ENCODE data around the gene PARD3. TPM values are rescaled to one million over a fixed set of nuclear protein-coding genes. Genes with fewer than 3 reads are reported as not detected.

PARD3 gene
- total RNA-seq, 1 donor from 2014 or later: 34.1 TPM

DNA sequence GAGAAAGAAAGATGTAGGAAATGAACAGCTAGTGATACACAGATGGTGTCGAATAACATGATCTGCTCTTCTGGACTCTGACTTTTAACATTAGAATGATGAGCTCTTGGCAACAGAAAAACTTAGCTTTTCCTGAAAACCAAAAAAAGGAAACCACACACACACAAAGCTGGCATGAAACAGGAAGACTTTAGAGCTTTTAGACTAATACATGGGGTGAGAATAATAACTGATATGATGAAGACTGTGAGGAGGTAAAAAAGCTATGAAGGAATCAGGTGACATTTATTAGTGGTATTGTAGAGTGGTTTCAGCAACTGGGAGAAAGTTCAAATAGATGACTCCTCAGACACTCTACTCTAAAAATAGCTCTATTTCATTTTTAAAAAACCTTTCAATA lies 491.9 kb downstream of the PARD3 start:
- no peak for ATAC-seq
- intact Hi-C loops (cut with DNase I): no loop called here
- no peaks in the 10 kb centered on the region for H3K9me3 ChIP-seq
- H3K4me3 ChIP-seq: no peak overlapping the region
- DNase-seq: no peak
- peaks cover 11% of the 10 kb centered on the region for H3K4me1 ChIP-seq
- H3K36me3 ChIP-seq: no peaks in the 10 kb centered on the region
- TF ChIP-seq, protein P1, sequence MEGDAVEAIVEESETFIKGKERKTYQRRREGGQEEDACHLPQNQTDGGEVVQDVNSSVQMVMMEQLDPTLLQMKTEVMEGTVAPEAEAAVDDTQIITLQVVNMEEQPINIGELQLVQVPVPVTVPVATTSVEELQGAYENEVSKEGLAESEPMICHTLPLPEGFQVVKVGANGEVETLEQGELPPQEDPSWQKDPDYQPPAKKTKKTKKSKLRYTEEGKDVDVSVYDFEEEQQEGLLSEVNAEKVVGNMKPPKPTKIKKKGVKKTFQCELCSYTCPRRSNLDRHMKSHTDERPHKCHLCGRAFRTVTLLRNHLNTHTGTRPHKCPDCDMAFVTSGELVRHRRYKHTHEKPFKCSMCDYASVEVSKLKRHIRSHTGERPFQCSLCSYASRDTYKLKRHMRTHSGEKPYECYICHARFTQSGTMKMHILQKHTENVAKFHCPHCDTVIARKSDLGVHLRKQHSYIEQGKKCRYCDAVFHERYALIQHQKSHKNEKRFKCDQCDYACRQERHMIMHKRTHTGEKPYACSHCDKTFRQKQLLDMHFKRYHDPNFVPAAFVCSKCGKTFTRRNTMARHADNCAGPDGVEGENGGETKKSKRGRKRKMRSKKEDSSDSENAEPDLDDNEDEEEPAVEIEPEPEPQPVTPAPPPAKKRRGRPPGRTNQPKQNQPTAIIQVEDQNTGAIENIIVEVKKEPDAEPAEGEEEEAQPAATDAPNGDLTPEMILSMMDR (IDR thresholded peaks at IDR 0.05): no peak
- no peaks in the 10 kb centered on the region for H3K27me3 ChIP-seq (ENCODE audit: low read depth)
- H3K27ac ChIP-seq: no peak overlapping the region

DNA sequence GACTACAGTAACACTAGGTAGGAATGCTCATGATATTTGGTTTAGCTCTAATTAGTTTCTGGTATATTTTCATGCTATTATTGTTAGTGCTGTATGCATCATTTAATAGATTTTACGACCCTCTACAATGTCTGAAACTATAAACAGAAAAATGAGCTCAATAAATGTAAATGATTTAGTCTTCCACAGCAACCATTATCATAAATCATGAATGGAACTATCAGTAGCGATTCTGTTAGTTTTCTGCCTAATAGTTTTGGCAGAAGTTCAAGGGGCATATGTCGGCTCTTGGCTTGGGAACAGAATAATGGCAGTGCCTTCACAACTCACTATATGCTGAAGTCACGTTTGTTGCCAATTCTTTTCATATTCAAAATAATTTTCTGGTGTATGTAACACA lies 494.8 kb downstream of the PARD3 start:
- Histone ChIP-seq H3K4me1 (peaks cover 11% of the 10 kb centered on the region), H3K4me3 (no peak overlapping the region), H3K27me3 (ENCODE audit: low read depth) (no peaks in the 10 kb centered on the region), H3K27ac (no peak overlapping the region), H3K9me3 (no peaks in the 10 kb centered on the region), H3K36me3 (no peaks in the 10 kb centered on the region)
- no peak for DNase-seq
- TF ChIP-seq, protein P1 (IDR thresholded peaks at IDR 0.05): no peak
- intact Hi-C loops (cut with DNase I): no loop called here
- ATAC-seq: no peak

DNA sequence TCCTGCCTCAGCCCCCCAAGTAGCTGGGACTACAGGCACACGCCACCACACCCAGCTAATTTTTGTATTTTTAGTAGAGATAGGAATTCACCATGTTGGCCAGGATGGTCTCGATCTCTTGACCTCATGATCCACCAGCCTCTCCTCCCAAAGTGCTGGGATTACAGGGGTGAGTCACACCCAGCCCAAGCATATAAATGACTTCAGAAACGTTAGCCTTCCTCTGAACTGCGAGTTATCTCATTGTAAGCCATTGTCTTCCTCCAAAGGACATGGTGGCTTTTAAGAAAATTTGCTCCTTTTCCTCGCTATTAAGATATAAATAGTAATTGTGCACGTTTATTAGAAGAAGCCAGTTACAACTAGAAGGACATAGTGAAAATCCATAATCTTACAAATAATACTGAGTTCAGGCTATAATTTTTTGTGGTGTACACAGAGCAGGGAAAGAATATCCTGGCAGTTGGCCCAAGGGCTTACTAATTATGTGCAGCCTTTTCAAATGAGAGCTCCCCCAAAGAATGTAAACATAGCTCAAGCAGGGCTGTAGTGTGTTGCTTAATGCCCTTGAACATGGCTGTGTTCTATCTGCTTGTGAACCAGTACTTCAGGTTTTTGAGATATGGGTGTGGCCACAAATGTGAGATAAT lies 495.8 kb downstream of the PARD3 start:
- peak; percentile 95 to 98 for ATAC-seq

DNA sequence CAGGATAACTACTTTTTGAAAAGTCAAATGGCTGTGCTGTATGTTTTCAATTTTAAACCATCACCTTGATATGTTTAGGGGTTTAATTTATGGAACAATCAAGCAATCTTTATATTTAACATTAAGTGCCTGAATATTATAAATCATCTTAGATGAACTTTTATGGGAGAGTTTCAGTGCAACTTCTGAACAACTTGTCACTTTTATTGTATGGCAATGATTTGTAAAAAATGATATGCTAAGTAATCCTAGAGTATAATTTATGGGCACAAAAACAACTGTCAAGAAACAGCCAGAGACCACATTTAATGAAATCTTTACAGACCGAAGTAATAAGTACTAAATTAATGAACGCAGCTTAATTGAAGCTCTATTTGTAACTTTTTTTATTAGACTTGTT lies 498.9 kb downstream of the PARD3 start:
- Histone ChIP-seq H3K27ac (no peak overlapping the region), H3K4me3 (no peak overlapping the region), H3K27me3 (ENCODE audit: low read depth) (no peaks in the 10 kb centered on the region), H3K36me3 (no peaks in the 10 kb centered on the region), H3K4me1 (peaks cover 11% of the 10 kb centered on the region), H3K9me3 (no peaks in the 10 kb centered on the region)
- intact Hi-C loops (cut with DNase I): no loop called here
- no peak for DNase-seq
- no peak for ATAC-seq
- TF ChIP-seq, protein P1 (IDR thresholded peaks at IDR 0.05): no peak

More for the DNA sequence above, 495.8 kb downstream of the PARD3 start:
- no peaks in the 10 kb centered on the region for H3K27me3 ChIP-seq (ENCODE audit: low read depth)
- peak overlapping the region; percentile 43 for H3K27ac ChIP-seq
- no peak overlapping the region for H3K4me3 ChIP-seq
- H3K4me1 ChIP-seq: peaks cover 11% of the 10 kb centered on the region
- H3K36me3 ChIP-seq: no peaks in the 10 kb centered on the region
- no peaks in the 10 kb centered on the region for H3K9me3 ChIP-seq
- DNase-seq: no peak
- intact Hi-C loops (cut with DNase I): no loop called here
- TF ChIP-seq, protein P1 (IDR thresholded peaks at IDR 0.05): no peak

DNA sequence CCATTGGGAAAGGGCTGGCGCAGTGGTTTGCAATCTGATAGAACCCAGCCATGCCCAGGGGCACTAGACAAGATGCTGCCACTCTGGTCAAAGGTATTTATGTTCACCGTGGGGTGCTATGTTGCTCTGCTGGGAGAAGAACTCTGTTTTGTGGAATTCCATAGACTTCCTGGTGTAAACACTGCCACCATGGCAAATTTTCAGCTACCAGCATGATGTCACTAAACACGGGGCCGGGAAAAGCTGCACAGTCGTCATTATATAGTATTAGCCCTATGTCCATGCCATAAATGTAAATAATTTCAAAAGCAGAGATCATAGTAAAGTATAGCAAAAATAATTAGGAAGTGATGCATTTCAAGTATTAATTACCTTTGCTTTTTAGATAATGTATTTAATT lies 500.6 kb downstream of the PARD3 start:
- Histone ChIP-seq H3K27ac (no peak overlapping the region), H3K36me3 (peaks cover 7% of the 10 kb centered on the region), H3K9me3 (no peaks in the 10 kb centered on the region), H3K27me3 (ENCODE audit: low read depth) (no peaks in the 10 kb centered on the region), H3K4me3 (no peak overlapping the region), H3K4me1 (no peaks in the 10 kb centered on the region)
- intact Hi-C loops (cut with DNase I): no loop called here
- DNase-seq (no peak), ATAC-seq (no peak)
- TF ChIP-seq, protein P1 (IDR thresholded peaks at IDR 0.05): no peak

All from lower lobe of right lung (tissue), 2 donors.